HCT116 (cell line): Measurements from ENCODE around the gene KCNJ14. TPM values are rescaled to one million over a fixed set of nuclear protein-coding genes. Genes with fewer than 3 reads are reported as not detected.

Source experiments
- ATAC-seq: fragments of 200-7000 bp; cut with Tn5 transposase; 2 replicates; pipeline ENCODE4 v1.9.1; 2020; ENCODE audit warnings: mild to moderate bottlenecking, moderate library complexity
- BruUV-seq: library from RNA; stranded (reverse); fragments of 400-500 nt; replicated peaks from 2 replicates; lab custom pipeline; 2021; lab: Mats Ljungman, UMichigan
- CTCF ChIA-PET: fragments of 300-600 bp; sonication (Branson Sonifier 250); formaldehyde crosslinking; loops from one replicate; lab custom pipeline; 2021; ENCODE audit warnings: antibody characterized with exemption; lab: Charles Lee
- POLR2A ChIA-PET: fragments of 300-600, 350-600 bp; sonication (Branson Sonifier 250); formaldehyde crosslinking; loops from one replicate; lab custom pipeline; 2021; ENCODE audit warnings: antibody characterized with exemption; lab: Charles Lee
- RAD21 ChIA-PET, 2 experiments: fragments of 300-600 bp; sonication (Branson Sonifier 250); formaldehyde crosslinking; loops; one replicate each; lab custom pipeline; 2023; ENCODE audit warnings: low total read pairs in 2 of 2; ENCODE audit not compliant: uncharacterized antibody in 2 of 2, unreplicated experiment in 2 of 2, low non-redundant PET in 1 of 2; lab: Charles Lee
- DNase-seq: peaks from one replicate; pipeline ENCODE4 v3.0.0-alpha.2; 2010; ENCODE audit warnings: low read depth, low spot score
- H2AFZ ChIP-seq: fragments of 200-600 bp; shearing (Covaris generic), sonication (generic); 2 replicates; pipeline ENCODE4 v1.6.1; 2017; ENCODE audit warnings: low read depth, mixed run types, mixed read lengths, antibody characterized with exemption, low read length; ENCODE audit not compliant: poor library complexity, severe bottlenecking
- H3K27ac ChIP-seq: 2 replicates; pipeline ENCODE4 v1.5.1; 2012; ENCODE audit warnings: low read depth, low read length
- H3K27me3 ChIP-seq: fragments of 200-600 bp; sonication (generic); 2 replicates; pipeline ENCODE4 v1.6.1; 2016; ENCODE audit warnings: mixed run types, low read length, mixed read lengths; ENCODE audit not compliant: insufficient read depth
- H3K36me3 ChIP-seq, 2 experiments: fragments of 200-500 bp in 1 of 2; fragments of 200-600 bp in 1 of 2; sonication (Bioruptor generic) in 1 of 2; sonication (generic) in 1 of 2; 2 replicates each; pipeline versions ENCODE4 v1.5.1 to v1.6.1; 2014 to 2016; ENCODE audit warnings: low read length in 2 of 2, inconsistent platforms in 1 of 2, mixed read lengths in 1 of 2, mixed run types in 1 of 2; ENCODE audit not compliant: insufficient read depth in 2 of 2, control insufficient read depth in 1 of 2
- H3K4me1 ChIP-seq, 2 experiments: fragments of 200-600 bp in 1 of 2; sonication (generic) in 1 of 2; 2 replicates each; pipeline versions ENCODE4 v1.5.1 to v1.6.1; 2012 to 2017; ENCODE audit warnings: low read length in 2 of 2, inconsistent platforms in 1 of 2, mild to moderate bottlenecking in 1 of 2, mixed read lengths in 1 of 2, mixed run types in 1 of 2, moderate library complexity in 1 of 2; ENCODE audit not compliant: insufficient read depth in 2 of 2, control insufficient read depth in 1 of 2
- H3K4me2 ChIP-seq: fragments of 200-600 bp; sonication (generic); 2 replicates; pipeline ENCODE4 v1.6.1; 2017; ENCODE audit warnings: mixed run types, low read length, mixed read lengths
- H3K4me3 ChIP-seq, 2 experiments: fragments of 200-600 bp in 1 of 2; sonication (generic) in 1 of 2; replicated peaks in 1 of 2; 2 replicates each; pipeline ENCODE4 v1.5.1; 2011 to 2016; ENCODE audit warnings: low read length in 2 of 2, control low read depth in 1 of 2, low read depth in 1 of 2, mild to moderate bottlenecking in 1 of 2, mixed read lengths in 1 of 2, mixed run types in 1 of 2
- H3K79me2 ChIP-seq: fragments of 200-600 bp; sonication (generic); 2 replicates; pipeline ENCODE4 v1.6.1; 2017; ENCODE audit warnings: mild to moderate bottlenecking, mixed run types, low read length, moderate library complexity, mixed read lengths; ENCODE audit not compliant: insufficient read depth
- H3K9ac ChIP-seq: fragments of 200-600 bp; sonication (generic); 2 replicates; pipeline ENCODE4 v1.6.1; 2016; ENCODE audit warnings: low read length, mixed read lengths
- H3K9me2 ChIP-seq: fragments of 200-600 bp; sonication (generic), shearing (Covaris generic); 2 replicates; pipeline ENCODE4 v1.6.1; 2017; ENCODE audit warnings: mixed run types, mild to moderate bottlenecking, moderate library complexity; ENCODE audit not compliant: insufficient read depth
- H3K9me3 ChIP-seq, 2 experiments: fragments of 200-500 bp in 1 of 2; fragments of 200-600 bp in 1 of 2; sonication (Bioruptor generic) in 1 of 2; sonication (generic) in 1 of 2; 2 replicates each; pipeline ENCODE4 v1.6.1; 2014 to 2017; ENCODE audit warnings: low read length in 2 of 2, mixed read lengths in 2 of 2, inconsistent platforms in 1 of 2, low read depth in 1 of 2, mild to moderate bottlenecking in 1 of 2, mixed run types in 1 of 2, moderate library complexity in 1 of 2; ENCODE audit not compliant: control insufficient read depth in 1 of 2, insufficient read depth in 1 of 2
- H4K20me1 ChIP-seq: fragments of 200-600 bp; sonication (generic), shearing (Covaris generic); 2 replicates; pipeline ENCODE4 v1.6.1; 2017; ENCODE audit warnings: mixed run types, mild to moderate bottlenecking, moderate library complexity; ENCODE audit not compliant: insufficient read depth
- CTCF ChIP-seq, 3 experiments: fragments of 200-600 bp in 1 of 3; sonication (generic) in 1 of 3; IDR thresholded peaks in 2 of 3; conservative IDR thresholded peaks in 1 of 3; 2 replicates each; pipeline ENCODE4 v1.5.1; 2012 to 2017; ENCODE audit warnings: low read depth in 2 of 3, low read length in 2 of 3, antibody characterized with exemption in 1 of 3, borderline replicate concordance in 1 of 3, control low read depth in 1 of 3, mild to moderate bottlenecking in 1 of 3, mixed read lengths in 1 of 3, mixed run types in 1 of 3, moderate library complexity in 1 of 3; ENCODE audit not compliant: insufficient read depth in 1 of 3
- EZH2 ChIP-seq: fragments of 200-600 bp; sonication (generic); IDR thresholded peaks from 2 replicates; pipeline ENCODE4 v1.6.1; 2017; ENCODE audit warnings: antibody characterized with exemption, mixed run types
- EZH2phosphoT487 ChIP-seq: fragments of 200-600 bp; IDR thresholded peaks from 2 replicates; pipeline ENCODE4 v1.6.1; 2018; ENCODE audit warnings: antibody characterized with exemption, borderline replicate concordance
- FOSL1 ChIP-seq: IDR thresholded peaks from 2 replicates; pipeline ENCODE4 v1.6.1; 2012; ENCODE audit warnings: low read depth
- POLR2A ChIP-seq: IDR thresholded peaks from 2 replicates; pipeline ENCODE4 v1.7.0; 2011; ENCODE audit warnings: borderline replicate concordance; ENCODE audit not compliant: insufficient read depth, insufficient read length; ENCODE audit errors: extremely low read depth
- POLR2AphosphoS5 ChIP-seq: IDR thresholded peaks from 2 replicates; pipeline ENCODE4 v1.6.1; 2011; ENCODE audit warnings: mild to moderate bottlenecking, low read depth, low read length, moderate library complexity
- SRF ChIP-seq: IDR thresholded peaks from 2 replicates; pipeline ENCODE4 v1.6.1; 2012; ENCODE audit warnings: low read depth
- TCF7L2 ChIP-seq: IDR thresholded peaks from 2 replicates; pipeline ENCODE4 v1.7.0; 2011; ENCODE audit warnings: borderline replicate concordance, inconsistent platforms; ENCODE audit not compliant: insufficient read depth, insufficient read length; ENCODE audit errors: extremely low read depth
- intact Hi-C: fragments of 100-400 bp; cut with micrococcal nuclease; formaldehyde crosslinking; loops from 2 replicates; pipeline ENCODE4 v1.10.0; 2022
- total RNA-seq: library from RNA; stranded (reverse); gene quantifications from one replicate; pipeline ENCODE4 v1.2.1, GENCODE V29; 2021; ENCODE audit not compliant: unreplicated experiment
- TF ChIP-seq, protein P1 (sequence below): IDR thresholded peaks from 2 replicates; pipeline ENCODE4 v1.6.1; 2011; ENCODE audit warnings: mild to moderate bottlenecking, low read length, moderate library complexity; ENCODE audit not compliant: insufficient replicate concordance; ENCODE audit errors: extremely low read depth
- TF ChIP-seq, protein P2 (sequence below): IDR thresholded peaks from 2 replicates; pipeline ENCODE4 v1.6.1; 2012

Gene KCNJ14
- total RNA-seq, 1 experiment from 2014 or later, result 2.5 TPM

DNA sequence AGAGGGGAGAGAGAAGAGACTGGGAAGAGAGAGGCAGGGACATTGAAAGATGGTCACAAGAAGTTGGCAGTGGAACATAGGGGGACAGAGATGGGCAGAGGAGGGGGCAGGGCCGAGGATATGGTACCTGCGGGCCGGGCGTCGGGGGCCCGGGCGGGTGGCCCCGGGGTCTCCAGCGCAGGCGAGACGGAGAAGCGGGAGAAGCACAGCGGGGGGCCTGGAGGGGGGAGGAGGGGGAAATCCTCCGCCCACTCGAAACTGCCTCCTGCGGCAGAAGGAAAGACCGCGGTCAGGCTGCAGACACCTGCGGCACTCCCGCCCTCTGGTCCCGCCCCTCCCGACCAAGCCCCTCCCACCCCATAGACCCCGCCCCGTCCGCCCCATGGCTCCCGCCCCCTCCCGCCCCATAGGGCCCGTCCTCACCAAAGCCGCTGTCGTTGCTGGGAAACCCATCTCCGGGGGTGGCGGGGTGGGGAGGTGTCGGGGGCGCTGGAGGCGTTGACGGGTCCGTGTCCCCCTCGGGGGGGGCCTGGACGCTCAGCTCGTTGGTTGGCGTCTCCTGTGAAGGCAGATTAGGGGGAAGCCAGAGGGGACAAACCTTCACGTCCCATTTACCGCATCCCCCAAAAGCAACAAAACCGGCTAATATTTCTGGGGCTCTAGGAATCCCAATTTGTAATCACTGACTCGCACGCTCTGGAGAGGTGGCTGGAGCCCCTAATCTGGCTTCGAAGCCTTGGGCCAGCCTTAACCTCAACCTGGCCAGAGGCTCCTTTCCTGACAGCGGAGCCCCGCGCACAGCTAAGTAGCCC is 35.8 kb downstream of the KCNJ14 start:
- TF ChIP-seq, protein P1, sequence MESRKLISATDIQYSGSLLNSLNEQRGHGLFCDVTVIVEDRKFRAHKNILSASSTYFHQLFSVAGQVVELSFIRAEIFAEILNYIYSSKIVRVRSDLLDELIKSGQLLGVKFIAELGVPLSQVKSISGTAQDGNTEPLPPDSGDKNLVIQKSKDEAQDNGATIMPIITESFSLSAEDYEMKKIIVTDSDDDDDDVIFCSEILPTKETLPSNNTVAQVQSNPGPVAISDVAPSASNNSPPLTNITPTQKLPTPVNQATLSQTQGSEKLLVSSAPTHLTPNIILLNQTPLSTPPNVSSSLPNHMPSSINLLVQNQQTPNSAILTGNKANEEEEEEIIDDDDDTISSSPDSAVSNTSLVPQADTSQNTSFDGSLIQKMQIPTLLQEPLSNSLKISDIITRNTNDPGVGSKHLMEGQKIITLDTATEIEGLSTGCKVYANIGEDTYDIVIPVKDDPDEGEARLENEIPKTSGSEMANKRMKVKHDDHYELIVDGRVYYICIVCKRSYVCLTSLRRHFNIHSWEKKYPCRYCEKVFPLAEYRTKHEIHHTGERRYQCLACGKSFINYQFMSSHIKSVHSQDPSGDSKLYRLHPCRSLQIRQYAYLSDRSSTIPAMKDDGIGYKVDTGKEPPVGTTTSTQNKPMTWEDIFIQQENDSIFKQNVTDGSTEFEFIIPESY, result no peak
- TF ChIP-seq POLR2AphosphoS5, result peak; percentile 81
- peak; percentile 11 for ATAC-seq
- POLR2A ChIA-PET, result interaction anchor here (0.6 to 1.3 kb wide), 3 partner anchors 11 to 91 kb away, joined by 3 to 4 read pairs (median 3); no protein-coding TSS in a partner anchor
- H3K79me2 ChIP-seq, result peaks cover 39% of the 10 kb centered on the region
- RAD21 ChIA-PET, result interaction anchor here in 1 of 2 experiments (1.7 kb wide), 1 partner anchor 93 kb away, joined by 6 read pairs; no protein-coding TSS in a partner anchor
- H3K36me3 ChIP-seq, result 0 out of 4 replicates have a peak, but pooled peaks cover 0 to 4% of the 10 kb centered on the region in 2 experiments
- no peaks in the 10 kb centered on the region for H3K27me3 ChIP-seq
- H3K9me2 ChIP-seq, result no peaks in the 10 kb centered on the region
- BruUV-seq, result no TSS peak
- H3K4me2 ChIP-seq, result peak overlapping the region; percentile 100
- H3K4me1 ChIP-seq, result peaks cover 62 to 86% of the 10 kb centered on the region in 2 experiments
- no peaks in the 10 kb centered on the region for H4K20me1 ChIP-seq
- H3K27ac ChIP-seq, result peak overlapping the region; percentile 97
- intact Hi-C loops, result loop anchor here (1.0 to 10.0 kb wide), 3 partner anchors 96 to 171 kb away; partner anchors contain the start of genes GRIN2D and KDELR1
- peak; percentile 71 for DNase-seq
- peak overlapping the region; percentile 80 to 96 for H3K4me3 ChIP-seq
- no peak overlapping the region for H2AFZ ChIP-seq
- CTCF ChIA-PET, result interaction anchor here (2.0 to 4.7 kb wide), 3 partner anchors 11 to 98 kb away, joined by 6 to 65 read pairs (median 15); no protein-coding TSS in a partner anchor
- no peaks in the 10 kb centered on the region for H3K9me3 ChIP-seq
- H3K9ac ChIP-seq, result peak overlapping the region; percentile 97

DNA sequence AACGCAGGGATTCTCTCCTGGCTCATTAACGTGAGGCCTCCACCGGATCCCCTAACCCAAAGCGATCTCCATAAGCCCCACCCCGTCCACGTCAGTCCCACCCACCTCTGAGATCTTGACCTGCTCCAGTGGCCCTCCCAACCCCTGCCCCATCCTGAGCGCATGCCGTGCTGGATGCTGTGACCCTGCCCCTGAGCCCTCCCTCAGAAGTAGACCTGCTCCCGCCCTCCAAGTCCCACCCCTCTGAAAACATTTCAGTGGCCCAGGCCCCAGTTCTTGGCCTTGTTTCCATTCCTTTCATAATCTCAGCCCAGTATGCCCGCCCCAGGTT is 36.4 kb downstream of the KCNJ14 start:
- Histone ChIP-seq H4K20me1 (no peaks in the 10 kb centered on the region), H3K9me2 (no peaks in the 10 kb centered on the region), H3K27ac (peak overlapping the region; percentile 56), H3K4me2 (peak overlapping the region; percentile 59), H3K27me3 (no peaks in the 10 kb centered on the region), H3K9ac (peak overlapping the region; percentile 62), H3K79me2 (peaks cover 39% of the 10 kb centered on the region), H3K36me3 (0 out of 4 replicates have a peak, but pooled peaks cover 0 to 4% of the 10 kb centered on the region in 2 experiments), H3K9me3 (no peaks in the 10 kb centered on the region), H3K4me3 (no peak overlapping the region), H2AFZ (no peak overlapping the region), H3K4me1 (peaks cover 57 to 80% of the 10 kb centered on the region in 2 experiments)
- intact Hi-C loops, result loop anchor here (5.0 to 10.0 kb wide), 2 partner anchors 97 to 139 kb away; partner anchors contain the start of genes GRIN2D and KDELR1
- no TSS peak for BruUV-seq
- no peak for DNase-seq
- ATAC-seq, result no peak
- ChIA-PET CTCF (interaction anchor here (2.0 to 4.7 kb wide), 2 partner anchors 11 to 92 kb away, joined by 6 to 65 read pairs; no protein-coding TSS in a partner anchor), RAD21 (no interaction called here), POLR2A (no interaction called here)
- TF ChIP-seq EZH2, result no peak
- no peak for TF ChIP-seq SRF
- TF ChIP-seq, protein P2, sequence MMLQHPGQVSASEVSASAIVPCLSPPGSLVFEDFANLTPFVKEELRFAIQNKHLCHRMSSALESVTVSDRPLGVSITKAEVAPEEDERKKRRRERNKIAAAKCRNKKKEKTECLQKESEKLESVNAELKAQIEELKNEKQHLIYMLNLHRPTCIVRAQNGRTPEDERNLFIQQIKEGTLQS, result no peak
- TF ChIP-seq EZH2phosphoT487, result no peak
- no peak for TF ChIP-seq FOSL1
- no peak for TF ChIP-seq TCF7L2
- no peak for TF ChIP-seq CTCF (IDR thresholded peaks at IDR 0.05 in 2 of 3, conservative IDR thresholded peaks at IDR 0.05 in 1 of 3; ENCODE audit: borderline replicate concordance in 1 of 3, insufficient read depth in 1 of 3, low read depth in 2 of 3, low read length in 2 of 3)
- TF ChIP-seq POLR2A, result no peak
